ENCODE measurements around the gene POLE3.
"Not testable (repeated sequence)": the region's sequence is repeated elsewhere in the genome, so short reads cannot be mapped to it uniquely, and the experiment has no call there.

The POLE3 gene

GRCh38 chr9:113406353-113406752 lies 4.1 kb downstream of the POLE3 start:
- H3K4me3 ChIP-seq (ENCODE audit: low read depth, low read length): not testable (repeated sequence)

DNA sequence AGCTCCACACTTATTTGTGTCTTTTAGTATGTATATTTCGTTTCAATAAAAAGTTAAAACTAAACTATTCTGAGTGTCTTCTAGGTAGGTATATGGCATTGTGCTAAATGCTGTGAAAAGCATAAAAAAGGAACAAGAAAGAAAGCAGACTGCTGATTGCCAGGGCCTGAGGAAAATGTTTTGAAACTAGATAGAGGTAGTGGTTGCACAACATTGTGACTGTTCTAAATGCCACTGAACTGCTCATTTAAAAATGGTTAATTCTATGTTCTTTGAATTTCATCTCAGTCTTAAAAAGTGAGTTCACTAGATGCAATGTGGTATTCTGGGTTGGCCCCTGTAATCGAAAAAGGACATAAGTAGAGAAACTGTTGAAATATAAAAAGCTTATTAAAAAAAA lies 6.8 kb downstream of the POLE3 start:
- no peak overlapping the region for H3K4me3 ChIP-seq (ENCODE audit: low read depth, low read length)

GRCh38 chr9:113401027-113401792 lies 9.3 kb downstream of the POLE3 start, which contains the start of gene ALAD:
Gene ALAD, minus strand, starts transcription at chr9:113401284. Its CDS starts 7,725 bp downstream, at chr9:113393559.
- H3K4me3 ChIP-seq (ENCODE audit: low read depth, low read length): peak within 1 kb of the TSS; percentile 81

GRCh38 chr9:113399646-113400200 lies 10.8 kb downstream of the POLE3 start:
- no peak overlapping the region for H3K4me3 ChIP-seq (ENCODE audit: low read depth, low read length)

- H3K4me3 ChIP-seq (ENCODE audit: low read depth, low read length): no peak overlapping the region
Measured at GRCh38 chr9:113398796-113399195, 11.7 kb downstream of the POLE3 start.

- H3K4me3 ChIP-seq (ENCODE audit: low read depth, low read length): no peak overlapping the region
Measured at GRCh38 chr9:113397203-113397631, 13.3 kb downstream of the POLE3 start.

DNA sequence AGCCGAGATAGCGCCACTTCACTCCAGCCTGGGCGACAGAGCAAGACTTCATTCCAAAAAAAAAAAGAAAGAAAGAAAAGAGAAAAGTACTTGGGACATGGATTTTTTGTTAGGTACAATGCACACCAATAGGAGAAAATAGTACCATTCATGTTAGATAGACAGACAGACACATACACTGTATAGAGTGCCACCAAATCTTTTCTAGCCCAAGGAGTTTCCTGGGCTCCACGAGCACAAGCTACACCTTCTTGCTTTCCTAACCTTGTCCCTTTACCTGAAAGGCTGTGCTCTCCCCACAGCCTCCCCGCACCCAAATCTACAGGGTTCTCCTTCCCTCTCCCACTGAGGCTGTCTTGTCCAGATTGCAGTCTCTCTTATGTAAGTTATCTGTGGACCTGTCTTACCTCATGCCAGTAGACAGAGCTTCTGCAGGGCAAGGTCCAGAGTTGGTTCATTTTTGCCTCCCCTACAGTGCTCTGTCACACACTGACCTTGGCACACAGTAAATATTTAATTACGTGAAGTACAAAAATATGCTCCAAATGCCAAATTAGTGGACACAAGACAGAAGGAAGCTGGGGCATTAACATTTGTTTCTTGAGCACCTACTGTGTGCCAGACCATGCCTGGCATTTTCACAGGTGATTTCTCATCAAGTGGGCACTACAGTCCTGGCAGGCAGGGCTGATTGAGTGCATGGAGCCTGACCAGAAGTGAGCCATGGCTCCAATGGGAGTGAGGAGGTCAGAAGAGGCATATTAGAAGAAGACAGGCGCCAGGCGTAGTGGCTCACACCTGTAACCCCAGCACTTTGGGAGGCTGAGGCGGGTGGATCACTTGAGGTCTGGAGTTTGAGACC lies 15.2 kb downstream of the POLE3 start:
- no peak overlapping the region for H3K4me3 ChIP-seq (ENCODE audit: low read depth, low read length)

DNA sequence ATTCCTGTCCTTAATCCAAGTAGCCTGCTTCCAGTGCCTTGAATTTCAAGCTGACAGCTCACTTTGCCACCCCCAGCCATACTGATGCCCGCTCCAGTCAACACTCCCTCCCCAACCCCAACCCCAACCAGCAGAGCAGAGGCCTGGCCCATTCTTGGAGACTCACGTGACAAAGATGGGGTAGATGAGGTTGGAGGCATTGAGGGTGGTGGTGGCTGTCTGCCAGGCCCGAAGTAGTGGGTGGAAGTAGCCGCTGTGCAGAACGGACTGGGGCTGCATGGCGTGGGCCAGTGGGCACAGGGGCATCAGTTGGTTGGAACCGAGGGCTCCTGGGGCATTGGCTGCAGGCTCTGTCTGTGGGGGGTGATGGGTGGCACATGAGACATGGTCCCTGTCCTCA lies 17.2 kb downstream of the POLE3 start:
- H3K4me3 ChIP-seq (ENCODE audit: low read depth, low read length): no peak overlapping the region

- no peak overlapping the region for H3K4me3 ChIP-seq (ENCODE audit: low read depth, low read length)
Measured at GRCh38 chr9:113391917-113392316, 18.6 kb downstream of the POLE3 start.

DNA sequence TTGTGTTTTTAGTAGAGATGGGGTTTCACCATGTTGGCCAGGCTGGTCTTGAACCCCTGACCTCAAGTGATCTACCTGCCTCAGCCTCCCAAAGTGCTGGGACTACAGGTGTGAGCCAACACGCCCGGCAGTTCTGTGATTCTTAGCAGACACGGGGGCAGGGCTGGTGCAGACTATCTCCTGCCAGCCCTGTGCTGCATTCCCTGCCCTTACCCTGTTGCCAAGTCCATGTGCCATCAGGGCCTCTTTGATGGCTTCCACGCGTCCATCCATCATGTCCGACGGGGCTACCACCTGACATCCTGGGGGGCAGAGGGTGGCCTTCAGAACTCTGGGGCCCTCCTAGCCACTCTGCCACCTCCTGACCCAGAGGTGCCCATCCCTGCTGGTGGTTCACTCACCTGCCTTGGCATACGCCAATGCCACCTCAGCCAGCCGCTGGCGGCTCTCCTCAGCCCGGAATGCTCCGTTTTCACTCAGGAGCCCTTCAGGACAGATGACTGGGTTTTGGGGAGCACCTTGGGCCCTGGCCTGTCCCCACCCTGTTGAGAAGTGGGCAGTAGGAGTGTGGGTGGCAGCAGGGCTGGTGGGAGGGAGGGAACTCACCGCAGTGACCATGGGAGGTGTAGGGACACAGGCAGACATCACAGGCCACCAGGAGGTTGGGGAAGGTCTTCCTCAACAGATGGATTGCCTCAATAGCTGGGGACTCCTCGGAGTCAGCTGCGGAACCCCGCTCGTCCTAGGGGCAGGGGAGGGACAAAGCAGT lies 20.1 kb downstream of the POLE3 start:
- H3K4me3 ChIP-seq (ENCODE audit: low read depth, low read length): no peak overlapping the region

DNA sequence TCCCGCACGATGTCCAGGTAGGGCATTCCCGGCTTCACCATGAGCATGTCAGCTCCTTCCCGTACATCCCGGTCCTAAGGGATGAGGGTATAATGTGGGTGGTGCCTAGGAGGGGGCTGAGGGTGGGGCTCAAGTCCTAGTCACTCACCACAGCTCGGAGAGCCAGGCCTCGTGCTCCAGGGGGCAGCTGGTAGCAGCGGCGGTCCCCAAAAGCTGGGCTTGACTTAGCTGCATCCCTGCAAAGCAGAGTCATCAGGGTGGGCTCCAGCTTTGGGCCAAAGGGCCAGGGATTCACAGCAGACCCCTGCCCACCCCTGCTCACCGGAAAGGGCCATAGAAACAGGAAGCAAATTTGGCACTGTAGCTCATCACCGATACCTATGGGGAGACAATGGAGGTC lies 21.0 kb downstream of the POLE3 start:
- no peak overlapping the region for H3K4me3 ChIP-seq (ENCODE audit: low read depth, low read length)

DNA sequence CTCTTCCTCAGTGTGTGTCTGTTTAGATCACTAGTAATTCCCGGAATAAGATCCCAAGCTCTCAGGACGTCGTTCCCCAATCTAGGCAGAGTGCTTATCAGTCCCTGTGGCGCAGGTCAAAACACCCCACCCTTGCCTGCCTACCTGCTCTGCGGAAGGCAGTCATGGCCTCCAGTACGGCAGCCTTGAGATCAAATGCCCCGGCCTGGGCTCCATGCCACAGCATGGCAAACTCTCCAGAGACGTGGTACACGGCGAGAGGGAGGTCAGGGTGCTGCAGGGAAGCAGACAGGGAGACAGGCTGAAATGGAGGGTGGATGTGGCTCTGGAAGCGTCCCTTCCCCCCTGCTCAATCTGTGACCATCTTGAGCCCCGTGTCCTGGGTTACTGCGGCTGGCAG lies 21.6 kb downstream of the POLE3 start:
- H3K4me3 ChIP-seq (ENCODE audit: low read depth, low read length): no peak overlapping the region

DNA sequence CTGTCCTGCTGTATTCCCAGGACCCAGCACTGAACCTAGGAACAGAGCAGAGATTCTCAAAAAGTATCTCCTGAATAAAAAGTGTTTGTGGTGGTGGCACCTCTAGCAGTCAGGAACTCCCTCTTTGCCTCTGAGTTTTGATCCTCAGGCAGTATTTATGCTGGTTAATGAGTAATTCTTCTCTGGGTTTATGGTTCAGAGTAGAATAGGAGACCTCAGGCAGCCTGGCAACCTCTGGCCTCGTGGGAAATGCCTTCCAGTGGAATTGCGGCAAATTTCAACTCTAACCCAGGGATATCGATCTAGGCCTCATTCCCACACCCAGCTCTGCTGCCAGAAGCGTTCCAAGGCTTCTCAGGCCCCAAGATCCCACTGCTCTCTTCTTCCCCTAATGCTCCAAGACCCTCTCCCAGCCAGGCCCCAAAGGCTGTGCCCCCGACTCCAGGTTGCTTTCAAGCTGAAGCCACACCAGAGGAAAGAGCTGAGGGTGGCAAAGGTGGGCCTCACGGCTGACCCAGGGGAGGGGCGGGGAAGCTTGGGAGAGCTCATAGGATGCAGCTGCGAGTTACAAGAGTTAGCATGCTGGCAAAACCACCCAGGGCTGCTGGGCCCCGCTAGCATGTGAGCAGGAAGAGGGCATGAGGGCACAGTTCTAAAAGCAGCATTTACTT lies 22.8 kb downstream of the POLE3 start:
- no peak overlapping the region for H3K4me3 ChIP-seq (ENCODE audit: low read depth, low read length)

DNA sequence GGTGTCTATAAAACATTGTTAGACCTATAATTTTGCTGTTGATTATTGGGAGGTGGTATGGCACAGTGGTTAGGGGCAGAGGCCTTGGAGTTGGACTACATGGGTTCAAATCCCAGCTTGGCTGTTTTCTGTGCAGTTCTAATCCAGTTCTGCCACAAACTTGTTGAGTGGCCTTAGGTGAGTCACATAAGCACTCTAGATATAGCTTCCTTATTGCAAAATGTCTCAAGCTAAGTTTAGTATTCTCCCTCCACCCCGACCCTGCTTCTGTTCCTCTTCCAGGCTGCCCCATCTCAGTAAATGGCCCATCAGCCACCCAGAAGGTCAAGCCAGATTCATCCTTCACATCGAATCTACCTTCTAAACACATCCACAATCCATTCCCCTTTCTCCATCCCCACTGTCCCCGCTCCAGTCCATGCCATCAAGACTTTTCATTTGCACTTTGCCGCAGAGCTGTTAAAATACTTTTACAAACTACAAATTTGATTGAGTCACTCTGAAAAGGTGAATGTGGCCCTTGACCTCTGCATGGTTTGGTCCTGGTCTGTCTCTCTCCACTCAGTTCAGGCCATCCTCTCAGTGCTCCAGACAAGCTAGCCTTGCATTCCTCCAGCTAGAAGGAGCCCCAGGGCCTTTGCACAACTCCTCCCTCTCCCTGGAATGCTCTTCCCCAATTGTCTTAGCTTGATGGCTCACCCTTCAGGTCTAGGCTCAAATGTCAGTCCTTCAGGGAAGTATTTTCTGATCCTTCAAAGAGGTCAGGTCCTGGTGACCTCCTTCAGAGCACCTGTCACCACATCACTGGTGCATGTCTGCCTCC lies 23.7 kb downstream of the POLE3 start:
- no peak overlapping the region for H3K4me3 ChIP-seq (ENCODE audit: low read depth, low read length)

GRCh38 chr9:113381909-113382411 lies 28.5 kb downstream of the POLE3 start:
- no peak overlapping the region for H3K4me3 ChIP-seq (ENCODE audit: low read depth, low read length)

DNA sequence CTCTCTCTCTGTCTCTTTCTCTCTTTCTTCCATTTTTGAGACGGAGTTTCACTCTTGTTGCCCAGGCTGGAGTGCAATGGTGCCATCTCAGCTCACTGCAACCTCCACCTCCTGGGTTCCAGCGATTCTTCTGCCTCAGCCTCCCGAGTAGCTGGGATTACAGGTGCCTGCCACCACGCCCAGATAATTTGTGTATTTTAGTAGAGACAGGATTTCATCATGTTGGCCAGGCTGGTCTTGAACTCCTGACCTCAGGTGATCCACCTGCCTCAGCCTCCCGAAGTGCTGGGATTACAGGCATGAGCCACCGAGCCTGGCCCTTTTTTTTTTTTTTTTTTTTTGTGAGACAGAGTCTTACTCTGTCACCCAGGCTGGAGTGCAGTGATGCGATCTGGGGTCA lies 29.0 kb downstream of the POLE3 start:
- H3K4me3 ChIP-seq (ENCODE audit: low read depth, low read length): not testable (repeated sequence)

GRCh38 chr9:113380869-113381378 lies 29.6 kb downstream of the POLE3 start:
- H3K4me3 ChIP-seq (ENCODE audit: low read depth, low read length): no peak overlapping the region

DNA sequence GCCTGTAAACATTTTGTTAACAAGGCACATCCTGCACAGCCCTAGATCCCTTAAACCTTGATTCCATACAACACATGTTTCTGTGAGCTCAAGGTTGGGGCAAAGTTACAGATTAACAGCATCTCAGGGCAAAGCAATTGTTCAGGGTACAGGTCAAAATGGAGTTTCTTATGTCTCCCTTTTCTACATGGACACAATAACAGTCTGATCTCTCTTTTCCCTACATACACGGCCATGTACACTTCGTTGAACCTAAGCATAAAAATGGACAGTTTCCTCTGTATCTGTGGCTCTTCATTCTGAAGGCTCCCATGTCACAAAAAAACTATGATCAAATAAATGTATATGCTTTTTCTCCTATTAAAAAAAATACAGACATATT lies 30.7 kb downstream of the POLE3 start:
- H3K4me3 ChIP-seq (ENCODE audit: low read depth, low read length): not testable (repeated sequence)
